GM12878 (cell line): ENCODE data around the gene TSR1. TPM values are rescaled to one million over a fixed set of nuclear protein-coding genes. Genes with fewer than 3 reads are reported as not detected.

Experiments
- ATAC-seq: fragments of 200-7000 bp; cut with Tn5 transposase; 3 replicates; pipeline ENCODE4 v1.9.1; 2020; ENCODE audit warnings: mild to moderate bottlenecking, moderate library complexity
- BruUV-seq: library from RNA; stranded (reverse); fragments of 400-500 nt; replicated peaks from 2 replicates; lab custom pipeline; 2021; lab: Mats Ljungman, UMichigan
- CTCF ChIA-PET: fragments of 300-600 bp; sonication (Branson Sonifier 250); formaldehyde crosslinking; extraction: SDS; loops from one replicate; lab custom pipeline; 2021; ENCODE audit warnings: inconsistent platforms; lab: Yijun Ruan, JAX
- POLR2A ChIA-PET: fragments of 350-600 bp; formaldehyde crosslinking; extraction: SDS; loops from one replicate; lab custom pipeline; 2021; ENCODE audit warnings: inconsistent platforms; lab: Charles Lee
- RAD21 ChIA-PET: fragments of 300-600 bp; sonication (Branson Sonifier 250); formaldehyde crosslinking; loops from one replicate; lab custom pipeline; 2023; ENCODE audit warnings: antibody characterized with exemption; ENCODE audit not compliant: unreplicated experiment; lab: Charles Lee
- SMC1A ChIA-PET: fragments of 300-600 bp; sonication (Branson Sonifier 250); formaldehyde crosslinking; loops from one replicate; lab custom pipeline; 2023; ENCODE audit not compliant: unreplicated experiment, uncharacterized antibody; lab: Charles Lee
- DNase-seq: peaks from one replicate; pipeline ENCODE4 v3.0.0-alpha.2; 2011; ENCODE audit warnings: low read depth, low spot score
- FAIRE-seq: peaks from 3 replicates; lab custom pipeline; 2011; peaks lifted over from hg19 to GRCh38; lab: Jason Lieb, UNC
- H2AFZ ChIP-seq: 2 replicates; pipeline ENCODE4 v1.6.0; 2011; ENCODE audit warnings: low read depth, low read length, control low read depth; ENCODE audit not compliant: control insufficient read depth
- H3K27ac ChIP-seq: 2 replicates; pipeline ENCODE4 v1.5.1; 2011; ENCODE audit warnings: control low read depth; ENCODE audit not compliant: control insufficient read depth, insufficient read depth
- H3K27me3 ChIP-seq, 2 experiments: replicated peaks in 1 of 2; 2 replicates each; pipeline versions ENCODE4 v1.6.0 to v1.6.1; 2011; ENCODE audit warnings: low read length in 1 of 2; ENCODE audit not compliant: control insufficient read depth in 2 of 2, insufficient read depth in 2 of 2
- H3K36me3 ChIP-seq, 2 experiments: 2 replicates each; pipeline ENCODE4 v1.5.1; 2011; ENCODE audit warnings: low read length in 1 of 2; ENCODE audit not compliant: control insufficient read depth in 2 of 2, insufficient read depth in 2 of 2
- H3K4me1 ChIP-seq: 2 replicates; pipeline ENCODE4 v1.6.1; 2011; ENCODE audit warnings: mild to moderate bottlenecking, low read length, moderate library complexity, mixed read lengths; ENCODE audit not compliant: control insufficient read depth, insufficient read depth
- H3K4me2 ChIP-seq: 2 replicates; pipeline ENCODE4 v1.6.0; 2011; ENCODE audit warnings: control low read depth; ENCODE audit not compliant: control insufficient read depth, insufficient read depth
- H3K4me3 ChIP-seq: fragments of 200-600 bp; sonication (generic); 2 replicates; pipeline ENCODE4 v1.5.1; 2016
- H3K79me2 ChIP-seq: 2 replicates; pipeline ENCODE4 v1.6.0; 2011; ENCODE audit warnings: low read length; ENCODE audit not compliant: control insufficient read depth, insufficient read depth
- H3K9ac ChIP-seq: 2 replicates; pipeline ENCODE4 v1.8.0; 2011; ENCODE audit warnings: low read length, control low read depth, mixed read lengths; ENCODE audit not compliant: control insufficient read depth, insufficient read depth
- H3K9me3 ChIP-seq: replicated peaks from 3 replicates; pipeline ENCODE4 v1.5.1; 2011; ENCODE audit warnings: mild to moderate bottlenecking, low read length; ENCODE audit not compliant: control insufficient read depth, insufficient read depth
- H4K20me1 ChIP-seq: 2 replicates; pipeline ENCODE4 v1.6.0; 2011; ENCODE audit not compliant: control insufficient read depth, insufficient read depth
- BCL11A ChIP-seq: IDR thresholded peaks from 2 replicates; pipeline ENCODE4 v1.6.1; 2011; ENCODE audit warnings: low read depth, low read length
- IKZF2 ChIP-seq, 2 experiments: fragments of 450-650 bp; IDR thresholded peaks; 2 replicates each; pipeline ENCODE4 v1.6.1; 2017; ENCODE audit warnings: mild to moderate bottlenecking in 2 of 2, moderate library complexity in 2 of 2
- JUNB ChIP-seq: IDR thresholded peaks from 2 replicates; pipeline ENCODE4 v1.6.1; 2016; ENCODE audit warnings: antibody characterized with exemption, mild to moderate bottlenecking
- KAT2A ChIP-seq: conservative IDR thresholded peaks from 2 replicates; pipeline ENCODE4 v1.6.1; 2011; ENCODE audit warnings: low read depth, low read length; ENCODE audit not compliant: control insufficient read depth
- TCF7 ChIP-seq: IDR thresholded peaks from 2 replicates; pipeline ENCODE4 v1.6.1; 2014; ENCODE audit warnings: antibody characterized with exemption, borderline replicate concordance
- ZZZ3 ChIP-seq: IDR thresholded peaks from 2 replicates; pipeline ENCODE4 v1.6.1; 2011; ENCODE audit warnings: low read depth; ENCODE audit not compliant: control insufficient read depth, insufficient read length
- WGBS: methylation state at CpG from one replicate; pipeline ENCODE4 v1.1.6; 2016; ENCODE audit warnings: low lambda C conversion rate; ENCODE audit not compliant: insufficient replicate concordance, insufficient coverage; ENCODE audit errors: missing lambda C conversion rate; 5-methylcytosine and 5-hydroxymethylcytosine counted together
- in situ Hi-C: fragments of 300-500 bp; cut with MboI; formaldehyde crosslinking; loops from 9 replicates; pipeline ENCODE4 v1.14.3; 2018; ENCODE audit warnings: mixed read lengths
- intact Hi-C: fragments of 100-400 bp; cut with micrococcal nuclease; formaldehyde crosslinking; loops from one replicate; pipeline ENCODE4 v1.14.2; 2022; ENCODE audit not compliant: unreplicated experiment
- polyA plus RNA-seq, 11 experiments: library from polyadenylated mRNA; depleted of rRNA in 4 of 11; unstranded in 6 of 11; stranded (reverse) in 5 of 11; fragments of >200 nt; fragmentation: Nextera tagmentation in 4 of 11; fragmentation: Illumina TruSeq in 1 of 11; extraction: Ambion mirVana in 4 of 11; extraction: Trizol in 1 of 11; gene quantifications; 1 replicate in 1 of 11; 2 replicates in 10 of 11; pipeline versions ENCODE4 v1.2.1 to v1.2.3, GENCODE V29; 2011 to 2016; ENCODE audit warnings: inconsistent platforms in 2 of 11, missing spikeins in 2 of 11, low read depth in 1 of 11
- total RNA-seq, 4 experiments: library from RNA; depleted of rRNA in 3 of 4; stranded (reverse); fragments of >200 nt in 3 of 4; fragmentation: Illumina TruSeq in 1 of 4; extraction: Trizol in 1 of 4; gene quantifications; 2 replicates each; pipeline versions ENCODE4 v1.2.1 to v1.2.3, GENCODE V29; 2013 to 2021
- TF ChIP-seq, protein P1 (sequence below): IDR thresholded peaks from 2 replicates; pipeline ENCODE4 v1.6.1; 2011; ENCODE audit warnings: borderline replicate concordance, low read depth, mild to moderate bottlenecking, moderate library complexity, low read length; ENCODE audit not compliant: insufficient read depth, poor library complexity, severe bottlenecking

The TSR1 gene
- total and polyA plus RNA-seq, 10 of the 15 experiments (the other 5 are each of a cell fraction or from before 2014, with no cell fraction given), result 14.7 to 100 (median 46.9) TPM

DNA sequence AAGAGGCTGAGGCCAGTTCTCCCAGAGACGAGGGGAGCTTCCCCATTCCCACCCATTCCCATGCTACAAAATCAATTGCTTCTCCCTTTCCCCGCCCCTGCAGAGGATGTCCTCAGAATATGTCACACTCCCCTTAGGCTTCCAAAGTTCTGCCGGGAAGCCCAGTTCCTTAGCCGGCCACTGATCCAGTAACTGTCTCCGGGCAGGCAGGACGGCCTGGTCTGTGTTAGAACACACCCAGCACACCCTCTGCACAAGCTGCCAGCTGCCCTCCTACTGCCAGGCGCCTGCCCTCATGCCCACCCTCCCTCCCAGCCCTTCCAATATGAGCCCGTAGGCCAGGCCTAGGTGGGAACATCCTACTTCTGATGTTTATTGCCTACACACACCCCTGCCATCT is 32.1 kb upstream of the TSR1 start:
- in situ Hi-C loops, result no loop called here
- no peak for TF ChIP-seq JUNB
- RAD21 ChIA-PET, result interaction anchor here (1.1 kb wide), 1 partner anchor 48 kb away, joined by 3 read pairs; no protein-coding TSS in a partner anchor
- 81% methylated on average over 4 of the region's 8 CpGs for WGBS
- H3K27ac ChIP-seq, result no peak overlapping the region
- H3K4me1 ChIP-seq, result no peaks in the 10 kb centered on the region
- no peaks in the 10 kb centered on the region; a peak in 1 of 4 replicates for H3K36me3 ChIP-seq
- CTCF ChIA-PET, result interaction anchor here (1.0 kb wide), 1 partner anchor 48 kb away, joined by 5 read pairs; no protein-coding TSS in a partner anchor
- POLR2A ChIA-PET, result interaction anchor here (0.6 kb wide), 1 partner anchor 522 kb away, joined by 6 read pairs; no protein-coding TSS in a partner anchor
- intact Hi-C loops, result no loop called here
- H4K20me1 ChIP-seq, result no peaks in the 10 kb centered on the region
- H3K27me3 ChIP-seq, result no peaks in the 10 kb centered on the region
- H2AFZ ChIP-seq, result no peak overlapping the region
- H3K4me2 ChIP-seq, result no peak overlapping the region
- no peak overlapping the region for H3K9ac ChIP-seq
- BruUV-seq, result no TSS peak
- no peak overlapping the region for H3K4me3 ChIP-seq
- H3K79me2 ChIP-seq, result no peaks in the 10 kb centered on the region
- DNase-seq, result no peak
- FAIRE-seq, result no peak
- SMC1A ChIA-PET, result no interaction called here
- H3K9me3 ChIP-seq, result no peaks in the 10 kb centered on the region
- ATAC-seq, result no peak

GRCh38 chr17:2366747-2367494 is 30.7 kb upstream of the TSR1 start:
- Histone ChIP-seq H3K9me3 (no peaks in the 10 kb centered on the region), H4K20me1 (no peaks in the 10 kb centered on the region), H3K36me3 (no peaks in the 10 kb centered on the region; a peak in 2 of 4 replicates), H3K4me1 (no peaks in the 10 kb centered on the region), H3K27me3 (no peaks in the 10 kb centered on the region), H3K4me2 (no peak overlapping the region), H3K4me3 (no peak overlapping the region), H3K9ac (no peak overlapping the region), H2AFZ (no peak overlapping the region), H3K79me2 (no peaks in the 10 kb centered on the region), H3K27ac (no peak overlapping the region)
- in situ Hi-C loops (no loop called here), intact Hi-C loops (no loop called here)
- 91% methylated on average over 21 of the region's 26 CpGs for WGBS
- ATAC-seq, result no peak
- ChIA-PET CTCF (interaction anchor here (1.0 to 1.1 kb wide), 2 partner anchors 17 to 49 kb away, joined by 3 read pairs; no protein-coding TSS in a partner anchor), POLR2A (interaction anchor here (0.5 kb wide), 1 partner anchor 1189 kb away, joined by 3 read pairs; no protein-coding TSS in a partner anchor), SMC1A (no interaction called here), RAD21 (interaction anchor here (0.6 kb wide), 1 partner anchor 267 kb away, joined by 3 read pairs; no protein-coding TSS in a partner anchor)
- no TSS peak for BruUV-seq
- no peak for DNase-seq
- FAIRE-seq, result no peak
- TF ChIP-seq KAT2A, result no peak
- no peak for TF ChIP-seq ZZZ3
- TF ChIP-seq BCL11A, result no peak
- TF ChIP-seq, protein P1, sequence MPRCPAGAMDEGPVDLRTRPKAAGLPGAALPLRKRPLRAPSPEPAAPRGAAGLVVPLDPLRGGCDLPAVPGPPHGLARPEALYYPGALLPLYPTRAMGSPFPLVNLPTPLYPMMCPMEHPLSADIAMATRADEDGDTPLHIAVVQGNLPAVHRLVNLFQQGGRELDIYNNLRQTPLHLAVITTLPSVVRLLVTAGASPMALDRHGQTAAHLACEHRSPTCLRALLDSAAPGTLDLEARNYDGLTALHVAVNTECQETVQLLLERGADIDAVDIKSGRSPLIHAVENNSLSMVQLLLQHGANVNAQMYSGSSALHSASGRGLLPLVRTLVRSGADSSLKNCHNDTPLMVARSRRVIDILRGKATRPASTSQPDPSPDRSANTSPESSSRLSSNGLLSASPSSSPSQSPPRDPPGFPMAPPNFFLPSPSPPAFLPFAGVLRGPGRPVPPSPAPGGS, result no peak
- no peak for TF ChIP-seq TCF7
- no peak for TF ChIP-seq IKZF2 (IDR thresholded peaks at IDR 0.05)
